B cell (primary cell): ENCODE results near the gene GRID2. TPM values are rescaled to one million over a fixed set of nuclear protein-coding genes. Genes with fewer than 3 reads are reported as not detected.

Experiments used
- ATAC-seq: fragments of 200-7000 bp; cut with Tn5 transposase; one replicate; pipeline ENCODE4 v1.10.0; 2021; ENCODE audit warnings: low read depth, mild to moderate bottlenecking, moderate number of reproducible peaks, moderate library complexity
- CTCF ChIA-PET: fragments of 350-600 bp; sonication (Branson Sonifier 250); formaldehyde crosslinking; loops from one replicate; lab custom pipeline; 2021; ENCODE audit warnings: antibody characterized with exemption, inconsistent platforms; lab: Charles Lee
- POLR2A ChIA-PET: fragments of 350-600 bp; sonication (Branson Sonifier 250); formaldehyde crosslinking; loops from one replicate; lab custom pipeline; 2021; ENCODE audit warnings: antibody characterized with exemption; lab: Charles Lee
- DNase-seq: peaks from one replicate; pipeline ENCODE4 v3.0.0; 2013
- H2AFZ ChIP-seq: 2 replicates; pipeline ENCODE4 v1.6.1; 2012; ENCODE audit warnings: mild to moderate bottlenecking, low read depth, low read length; ENCODE audit not compliant: insufficient read depth, poor library complexity, severe bottlenecking
- H3K27ac ChIP-seq, 2 donors: 1 replicate in 1 of 2; 2 replicates in 1 of 2; pipeline ENCODE4 v1.5.1; 2012 to 2013; ENCODE audit warnings: low read length in 2 of 2, mild to moderate bottlenecking in 2 of 2, moderate library complexity in 1 of 2
- H3K27me3 ChIP-seq, 4 experiments: fragments of 200-600 bp in 1 of 4; sonication (generic) in 1 of 4; replicated peaks in 1 of 4; 1 replicate in 2 of 4; 2 replicates in 2 of 4; pipeline versions ENCODE4 v1.6.1 to v1.7.0; 2013 to 2016; ENCODE audit warnings: low read length in 3 of 4, mild to moderate bottlenecking in 2 of 4, mixed read lengths in 1 of 4, moderate library complexity in 1 of 4; ENCODE audit not compliant: insufficient read depth in 4 of 4, control insufficient read depth in 3 of 4; ENCODE audit errors: control extremely low read depth in 1 of 4
- H3K36me3 ChIP-seq, 2 experiments: replicated peaks in 1 of 2; 1 replicate in 1 of 2; 2 replicates in 1 of 2; pipeline versions ENCODE4 v1.6.1 to v1.7.1; 2013; ENCODE audit warnings: low read length in 1 of 2; ENCODE audit not compliant: insufficient read depth in 2 of 2, control insufficient read depth in 1 of 2; ENCODE audit errors: control extremely low read depth in 1 of 2, extremely low read depth in 1 of 2
- H3K4me1 ChIP-seq, 2 donors: fragments of 200-600 bp in 1 of 2; sonication (generic) in 1 of 2; 1 replicate in 1 of 2; 2 replicates in 1 of 2; pipeline versions ENCODE4 v1.5.1 to v1.6.1; 2013 to 2017; ENCODE audit warnings: low read length in 2 of 2; ENCODE audit not compliant: control insufficient read depth in 2 of 2, insufficient read depth in 2 of 2
- H3K4me2 ChIP-seq: replicated peaks from 2 replicates; pipeline ENCODE3; 2012; ENCODE audit warnings: mild to moderate bottlenecking, low read depth, low read length; ENCODE audit not compliant: poor library complexity, severe bottlenecking
- H3K4me3 ChIP-seq, 5 experiments: fragments of 200-600 bp in 1 of 5; sonication (generic) in 1 of 5; 1 replicate in 3 of 5; 2 replicates in 2 of 5; pipeline versions ENCODE4 v1.5.1 to v1.7.0; 2011 to 2016; ENCODE audit warnings: low read length in 4 of 5, mild to moderate bottlenecking in 4 of 5, low read depth in 2 of 5, control low read depth in 1 of 5, moderate library complexity in 1 of 5; ENCODE audit not compliant: insufficient read depth in 1 of 5; ENCODE audit errors: control extremely low read depth in 1 of 5, extremely low read depth in 1 of 5
- H3K79me2 ChIP-seq: fragments of 200-600 bp; sonication (generic); one replicate; pipeline ENCODE4 v1.6.0; 2016; ENCODE audit warnings: low read length; ENCODE audit not compliant: control insufficient read depth, insufficient read depth
- H3K9ac ChIP-seq: fragments of 200-600 bp; sonication (generic); 2 replicates; pipeline ENCODE4 v1.6.1; 2017; ENCODE audit warnings: mild to moderate bottlenecking, low read length, moderate library complexity
- H3K9me3 ChIP-seq, 3 donors: one replicate each; pipeline versions ENCODE4 v1.6.1 to v1.7.1; 2013; ENCODE audit warnings: low read length in 2 of 3; ENCODE audit not compliant: control insufficient read depth in 2 of 3, insufficient read depth in 1 of 3; ENCODE audit errors: control extremely low read depth in 1 of 3
- H4K20me1 ChIP-seq: 2 replicates; pipeline ENCODE4 v1.6.0; 2012; ENCODE audit warnings: mild to moderate bottlenecking, low read length; ENCODE audit not compliant: insufficient read depth, control insufficient read depth, poor library complexity, severe bottlenecking
- H3K27ac Mint-ChIP-seq: one replicate; pipeline ENCODE4 v1.8.0; 2021; ENCODE audit warnings: mixed read lengths
- H3K27me3 Mint-ChIP-seq: one replicate; pipeline ENCODE4 v1.8.0; 2021; ENCODE audit warnings: mixed read lengths
- H3K4me1 Mint-ChIP-seq: one replicate; pipeline ENCODE4 v1.8.0; 2021; ENCODE audit warnings: mixed read lengths
- H3K4me3 Mint-ChIP-seq: one replicate; pipeline ENCODE4 v1.8.0; 2021; ENCODE audit warnings: mixed read lengths
- H3K9me3 Mint-ChIP-seq: one replicate; pipeline ENCODE4 v1.8.0; 2022; ENCODE audit warnings: mixed read lengths; ENCODE audit not compliant: insufficient read depth
- CTCF ChIP-seq: fragments of 200-600 bp; IDR thresholded peaks from one replicate; pipeline ENCODE4 v1.8.0; 2022; ENCODE audit warnings: antibody characterized with exemption, mild to moderate bottlenecking
- EZH2 ChIP-seq: IDR thresholded peaks from 2 replicates; pipeline ENCODE4 v1.6.1; 2012; ENCODE audit warnings: borderline replicate concordance, low read depth, mild to moderate bottlenecking, moderate library complexity, low read length; ENCODE audit not compliant: insufficient read depth, poor library complexity, severe bottlenecking
- WGBS: methylation state at CpG from one replicate; pipeline ENCODE4 v1.1.5; 2013; ENCODE audit warnings: missing lambda C conversion rate; ENCODE audit not compliant: insufficient coverage; 5-methylcytosine and 5-hydroxymethylcytosine counted together
- intact Hi-C: fragments of 100-400 bp; cut with micrococcal nuclease; formaldehyde crosslinking; loops from one replicate; pipeline ENCODE4 v1.10.0; 2022
- polyA plus RNA-seq: library from polyadenylated mRNA; depleted of rRNA; stranded (reverse); fragments of >200 nt; gene quantifications from 2 replicates; pipeline ENCODE4 v1.2.3, GENCODE V29; 2012
- total RNA-seq, 2 donors: library from RNA; stranded (reverse); fragments of 120-200 nt in 1 of 2; gene quantifications; 1 replicate in 1 of 2; 2 replicates in 1 of 2; pipeline versions ENCODE4 v1.2.3 to v1.2.4, GENCODE V29; 2013 to 2022

The GRID2 gene
- total and polyA plus RNA-seq, 2 donors (not counting 1 experiment from before 2014, with no cell fraction given) = not detected

GRCh38 chr4:92814677-92815076 lies 510.9 kb downstream of the GRID2 start:
- H3K9me3 ChIP-seq = no peaks in the 10 kb centered on the region

GRCh38 chr4:92825256-92825655 lies 521.5 kb downstream of the GRID2 start:
- no peaks in the 10 kb centered on the region for H3K9me3 ChIP-seq
- H3K9ac ChIP-seq = no peak overlapping the region
- TF ChIP-seq CTCF (no peak), EZH2 (no peak)
- no peaks in the 10 kb centered on the region for H3K27me3 Mint-ChIP-seq
- no peaks in the 10 kb centered on the region for H4K20me1 ChIP-seq
- no peak overlapping the region for H3K4me3 ChIP-seq
- intact Hi-C loops = no loop called here
- POLR2A ChIA-PET = no interaction called here
- no peak overlapping the region for H3K4me3 Mint-ChIP-seq
- H3K79me2 ChIP-seq = no peaks in the 10 kb centered on the region
- H3K4me1 Mint-ChIP-seq = no peaks in the 10 kb centered on the region
- ATAC-seq (no peak), DNase-seq (no peak)
- H3K36me3 ChIP-seq = no peaks in the 10 kb centered on the region
- H3K27ac ChIP-seq = no peak overlapping the region
- H2AFZ ChIP-seq = no peak overlapping the region
- CTCF ChIA-PET = no interaction called here
- no peaks in the 10 kb centered on the region for H3K4me1 ChIP-seq
- H3K27ac Mint-ChIP-seq = no peak overlapping the region
- no peaks in the 10 kb centered on the region for H3K27me3 ChIP-seq
- H3K9me3 Mint-ChIP-seq = no peaks in the 10 kb centered on the region
- WGBS = 100% methylated on average over 3 of the region's 3 CpGs
- H3K4me2 ChIP-seq = no peak overlapping the region

More at GRCh38 chr4:92814677-92815076, 510.9 kb downstream of the GRID2 start:
- H3K4me3 Mint-ChIP-seq = no peak overlapping the region
- no peaks in the 10 kb centered on the region for H3K36me3 ChIP-seq
- H3K4me3 ChIP-seq = no peak overlapping the region
- no peak for DNase-seq
- no peaks in the 10 kb centered on the region for H3K27me3 Mint-ChIP-seq
- no peaks in the 10 kb centered on the region for H3K9me3 Mint-ChIP-seq
- WGBS = 73% methylated on average over 1 of the region's 1 CpG
- no peaks in the 10 kb centered on the region for H3K4me1 Mint-ChIP-seq
- CTCF ChIA-PET = no interaction called here
- POLR2A ChIA-PET = no interaction called here
- no peaks in the 10 kb centered on the region for H4K20me1 ChIP-seq
- H3K4me2 ChIP-seq = no peak overlapping the region
- intact Hi-C loops = no loop called here
- no peak overlapping the region for H2AFZ ChIP-seq
- H3K27me3 ChIP-seq = no peaks in the 10 kb centered on the region
- no peak overlapping the region for H3K27ac ChIP-seq
- ATAC-seq = no peak
- no peaks in the 10 kb centered on the region for H3K4me1 ChIP-seq
- no peak for TF ChIP-seq EZH2
- TF ChIP-seq CTCF = no peak
- no peaks in the 10 kb centered on the region for H3K79me2 ChIP-seq
- H3K27ac Mint-ChIP-seq = no peak overlapping the region
- H3K9ac ChIP-seq = no peak overlapping the region
